Measurements from ENCODE around the gene PRPF6.

PRPF6 gene

GRCh38 chr20:64065062-64065973 is 84.4 kb downstream of the PRPF6 start:
- H3K4me3 ChIP-seq (ENCODE audit: low read depth, low read length): no peak overlapping the region
- DNase-seq (ENCODE audit: low read depth): no peak
- no peak for TF ChIP-seq CTCF (IDR thresholded peaks at IDR 0.05; ENCODE audit: low read depth, low read length, missing control alignments)

GRCh38 chr20:64065974-64066343 is 85.0 kb downstream of the PRPF6 start:
- TF ChIP-seq CTCF (IDR thresholded peaks at IDR 0.05; ENCODE audit: low read depth, low read length, missing control alignments): no peak
- no peak overlapping the region for H3K4me3 ChIP-seq (ENCODE audit: low read depth, low read length)
- peak; percentile 85 for DNase-seq (ENCODE audit: low read depth)

- no peak for DNase-seq (ENCODE audit: low read depth)
- H3K4me3 ChIP-seq (ENCODE audit: low read depth, low read length): no peak overlapping the region
- TF ChIP-seq CTCF (IDR thresholded peaks at IDR 0.05; ENCODE audit: low read depth, low read length, missing control alignments): no peak
Observed at GRCh38 chr20:64067005-64067632, 86.2 kb downstream of the PRPF6 start.

GRCh38 chr20:64067733-64068307 is 86.9 kb downstream of the PRPF6 start:
- TF ChIP-seq CTCF (IDR thresholded peaks at IDR 0.05; ENCODE audit: low read depth, low read length, missing control alignments): no peak
- no peak for DNase-seq (ENCODE audit: low read depth)
- no peak overlapping the region for H3K4me3 ChIP-seq (ENCODE audit: low read depth, low read length)

- TF ChIP-seq CTCF (IDR thresholded peaks at IDR 0.05; ENCODE audit: low read depth, low read length, missing control alignments): no peak
- no peak overlapping the region for H3K4me3 ChIP-seq (ENCODE audit: low read depth, low read length)
- DNase-seq (ENCODE audit: low read depth): no peak
Observed at GRCh38 chr20:64068386-64069208, 87.7 kb downstream of the PRPF6 start.

GRCh38 chr20:64069209-64069613 is 88.3 kb downstream of the PRPF6 start:
- H3K4me3 ChIP-seq (ENCODE audit: low read depth, low read length): no peak overlapping the region
- no peak for TF ChIP-seq CTCF (IDR thresholded peaks at IDR 0.05; ENCODE audit: low read depth, low read length, missing control alignments)
- no peak for DNase-seq (ENCODE audit: low read depth)

All from GM12864 (cell line).